ENCODE data around the gene GPS1. TPM values are rescaled to one million over a fixed set of nuclear protein-coding genes. Genes with fewer than 3 reads are reported as not detected.

GPS1 gene
- total and polyA plus RNA-seq, 2 experiments from 2014 or later: 136 to 242 TPM

DNA sequence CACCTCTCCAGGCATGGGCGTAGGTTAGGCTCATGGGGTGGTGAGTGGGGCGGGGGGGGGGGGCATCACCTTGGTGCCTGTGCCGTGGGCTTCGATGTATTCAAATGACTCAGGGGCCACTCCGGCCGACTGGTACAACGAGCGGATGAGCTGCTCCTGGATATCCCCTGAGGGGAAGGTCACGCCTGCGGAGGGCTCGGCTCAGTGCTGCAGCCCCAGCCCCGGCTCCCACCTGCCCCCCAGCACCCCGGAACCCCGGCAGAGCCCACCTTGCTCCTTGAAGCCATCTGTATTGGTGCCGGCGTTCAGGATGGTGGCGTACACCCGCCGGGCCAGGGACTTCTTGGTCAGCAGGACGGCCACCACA lies 40.9 kb downstream of the GPS1 start:
- 0 out of 2 replicates have a peak, but pooled peaks cover 25% of the 10 kb centered on the region for H3F3A ChIP-seq (replicated peaks; ENCODE audit: low read depth)
- TF ChIP-seq, protein P1, sequence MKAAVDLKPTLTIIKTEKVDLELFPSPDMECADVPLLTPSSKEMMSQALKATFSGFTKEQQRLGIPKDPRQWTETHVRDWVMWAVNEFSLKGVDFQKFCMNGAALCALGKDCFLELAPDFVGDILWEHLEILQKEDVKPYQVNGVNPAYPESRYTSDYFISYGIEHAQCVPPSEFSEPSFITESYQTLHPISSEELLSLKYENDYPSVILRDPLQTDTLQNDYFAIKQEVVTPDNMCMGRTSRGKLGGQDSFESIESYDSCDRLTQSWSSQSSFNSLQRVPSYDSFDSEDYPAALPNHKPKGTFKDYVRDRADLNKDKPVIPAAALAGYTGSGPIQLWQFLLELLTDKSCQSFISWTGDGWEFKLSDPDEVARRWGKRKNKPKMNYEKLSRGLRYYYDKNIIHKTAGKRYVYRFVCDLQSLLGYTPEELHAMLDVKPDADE (IDR thresholded peaks at IDR 0.05): no peak
- no peak for TF ChIP-seq STAT1 (IDR thresholded peaks at IDR 0.05; ENCODE audit: unreplicated experiment)
- TF ChIP-seq CREB1 (CRISPR knock-in tag; IDR thresholded peaks at IDR 0.05; ENCODE audit: low read depth): no peak
- TF ChIP-seq ZNF462 (CRISPR knock-in tag; IDR thresholded peaks at IDR 0.05): no peak
- no peak for TF ChIP-seq EZH2phosphoT487 (IDR thresholded peaks at IDR 0.05; ENCODE audit: unreplicated experiment)
- no peak for TF ChIP-seq POLR2AphosphoS5 (IDR thresholded peaks at IDR 0.05; ENCODE audit: low read depth)
- no peak for TF ChIP-seq NANOG (IDR thresholded peaks at IDR 0.05; ENCODE audit: borderline replicate concordance)
- H3K4me2 ChIP-seq: no peak overlapping the region
- H3K27me3 ChIP-seq (ENCODE audit: insufficient read depth): no peaks in the 10 kb centered on the region
- ATAC-seq (no peak), DNase-seq (ENCODE audit: low spot score) (no peak)
- peaks cover 18% of the 10 kb centered on the region; the same call in 1 of the 2 replicates for H3K36me3 ChIP-seq (ENCODE audit: insufficient read depth)
- peaks cover 3% of the 10 kb centered on the region for H3K4me1 Mint-ChIP-seq
- H3K4me3 ChIP-seq: no peak overlapping the region
- H4K20me1 ChIP-seq (replicated peaks; ENCODE audit: insufficient read depth): peaks cover 43% of the 10 kb centered on the region
- no peak overlapping the region for H3K27ac Mint-ChIP-seq
- peaks cover 58% of the 10 kb centered on the region; the same call in 2 of the 3 replicates for H3K36me3 Mint-ChIP-seq (ENCODE audit: low read depth)
- no peak overlapping the region for H2AFZ ChIP-seq
- H3K4me1 ChIP-seq (ENCODE audit: insufficient read depth): peaks cover 9% of the 10 kb centered on the region; the same call in 1 of the 2 replicates
- H3K9me3 Mint-ChIP-seq: no peaks in the 10 kb centered on the region
- H3K9me2 ChIP-seq (ENCODE audit: insufficient read depth): no peaks in the 10 kb centered on the region
- no peak overlapping the region for H3K27ac ChIP-seq (ENCODE audit: low read depth)
- H3K4me3 Mint-ChIP-seq: no peak overlapping the region
- peaks cover 38% of the 10 kb centered on the region for H3K79me2 ChIP-seq (replicated peaks; ENCODE audit: insufficient read depth)
- H3K27me3 Mint-ChIP-seq (ENCODE audit: insufficient read depth, low read depth, poor library complexity): peaks cover 4% of the 10 kb centered on the region
